ENCODE results near the gene SLC10A6. TPM values are rescaled to one million over a fixed set of nuclear protein-coding genes. Genes with fewer than 3 reads are reported as not detected.
"Not testable (repeated sequence)": the region's sequence is repeated elsewhere in the genome, so short reads cannot be mapped to it uniquely, and the experiment has no call there.

Gene SLC10A6
- total RNA-seq, 2 donors from 2014 or later, result 0.40 to 0.58 TPM

DNA sequence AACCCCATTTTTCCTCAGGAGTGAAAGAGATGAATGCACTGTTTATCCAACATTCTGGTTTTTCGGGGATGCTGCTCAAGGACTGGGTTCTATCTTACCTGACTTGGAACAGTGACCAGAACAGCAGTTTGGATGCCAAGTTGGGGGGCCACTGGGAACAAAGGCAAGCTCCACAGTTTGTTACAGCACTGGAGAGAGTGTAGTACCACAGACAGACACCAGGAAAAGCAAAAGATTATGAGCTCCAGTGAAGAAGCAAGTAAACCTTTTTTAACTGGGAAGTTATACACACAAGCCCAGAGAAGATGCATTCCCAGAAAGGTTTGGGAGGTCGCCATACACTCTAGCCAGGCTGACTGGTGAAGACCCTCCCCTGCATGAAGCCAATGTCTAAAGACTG lies 29.5 kb upstream of the SLC10A6 start:
- Histone ChIP-seq H3K27me3 (no peaks in the 10 kb centered on the region), H3K4me1 (no peaks in the 10 kb centered on the region), H3K4me3 (no peak overlapping the region), H3K9ac (ENCODE audit: low read depth in 2 of 2, low read length in 2 of 2) (no peak overlapping the region), H3K36me3 (no peaks in the 10 kb centered on the region), H3K27ac (no peak overlapping the region), H3K9me3 (no peaks in the 10 kb centered on the region)
- TF ChIP-seq, protein P1, sequence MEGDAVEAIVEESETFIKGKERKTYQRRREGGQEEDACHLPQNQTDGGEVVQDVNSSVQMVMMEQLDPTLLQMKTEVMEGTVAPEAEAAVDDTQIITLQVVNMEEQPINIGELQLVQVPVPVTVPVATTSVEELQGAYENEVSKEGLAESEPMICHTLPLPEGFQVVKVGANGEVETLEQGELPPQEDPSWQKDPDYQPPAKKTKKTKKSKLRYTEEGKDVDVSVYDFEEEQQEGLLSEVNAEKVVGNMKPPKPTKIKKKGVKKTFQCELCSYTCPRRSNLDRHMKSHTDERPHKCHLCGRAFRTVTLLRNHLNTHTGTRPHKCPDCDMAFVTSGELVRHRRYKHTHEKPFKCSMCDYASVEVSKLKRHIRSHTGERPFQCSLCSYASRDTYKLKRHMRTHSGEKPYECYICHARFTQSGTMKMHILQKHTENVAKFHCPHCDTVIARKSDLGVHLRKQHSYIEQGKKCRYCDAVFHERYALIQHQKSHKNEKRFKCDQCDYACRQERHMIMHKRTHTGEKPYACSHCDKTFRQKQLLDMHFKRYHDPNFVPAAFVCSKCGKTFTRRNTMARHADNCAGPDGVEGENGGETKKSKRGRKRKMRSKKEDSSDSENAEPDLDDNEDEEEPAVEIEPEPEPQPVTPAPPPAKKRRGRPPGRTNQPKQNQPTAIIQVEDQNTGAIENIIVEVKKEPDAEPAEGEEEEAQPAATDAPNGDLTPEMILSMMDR (IDR thresholded peaks at IDR 0.05), result no peak
- intact Hi-C loops (cut with DNase I), result no loop called here
- DNase-seq, result no peak

DNA sequence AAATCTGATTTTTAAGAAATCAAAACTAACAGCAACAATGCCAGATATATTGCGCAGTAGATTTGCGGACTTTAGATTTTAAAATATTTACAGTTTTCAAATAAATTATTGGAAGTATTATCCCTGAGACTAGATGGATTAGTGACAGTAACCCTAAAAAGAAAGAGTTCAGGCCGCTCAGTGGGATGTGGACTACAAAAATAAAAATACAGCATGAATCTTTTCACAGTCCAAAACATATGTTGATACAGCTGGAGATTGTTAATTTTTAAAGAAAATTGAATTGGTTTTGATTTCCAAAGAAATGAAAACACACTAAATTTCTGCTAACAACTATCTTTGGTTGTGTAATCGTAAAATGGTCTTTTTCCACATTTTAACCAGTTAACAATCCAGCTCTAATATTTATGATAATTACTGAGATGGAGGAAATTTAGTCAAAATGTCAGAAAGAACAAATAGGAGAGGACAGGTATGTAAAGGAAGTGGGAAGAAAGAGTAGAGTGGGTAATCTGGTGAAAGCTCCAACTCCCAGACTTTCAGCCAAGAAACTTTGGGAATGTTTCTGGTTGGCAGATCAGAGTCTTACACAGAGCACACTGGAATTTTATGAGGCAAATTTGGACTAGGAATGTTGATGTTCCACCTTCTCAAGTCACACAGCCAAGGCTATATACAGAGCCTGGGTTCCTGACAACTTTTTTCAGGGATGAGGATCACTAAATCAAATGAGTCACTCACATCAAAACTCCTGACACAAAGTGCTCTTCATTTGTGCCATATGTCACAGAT lies 27.9 kb upstream of the SLC10A6 start:
- TF ChIP-seq, protein P1 (IDR thresholded peaks at IDR 0.05), result no peak
- Histone ChIP-seq H3K9me3 (no peaks in the 10 kb centered on the region), H3K4me3 (no peak overlapping the region), H3K27me3 (no peaks in the 10 kb centered on the region), H3K36me3 (no peaks in the 10 kb centered on the region), H3K4me1 (no peaks in the 10 kb centered on the region), H3K27ac (no peak overlapping the region), H3K9ac (ENCODE audit: low read depth in 2 of 2, low read length in 2 of 2) (no peak overlapping the region)
- intact Hi-C loops (cut with DNase I), result no loop called here
- no peak for DNase-seq

- H3K9ac ChIP-seq (ENCODE audit: low read depth in 2 of 2, low read length in 2 of 2); DNase-seq; H3K36me3 ChIP-seq: not testable (repeated sequence)
Observed at GRCh38 chr4:86875436-86875835, 26.3 kb upstream of the SLC10A6 start.

GRCh38 chr4:86872135-86872534 lies 23.0 kb upstream of the SLC10A6 start:
- no peaks in the 10 kb centered on the region for H3K36me3 ChIP-seq
- no peak for DNase-seq
- H3K4me3 ChIP-seq, result no peak overlapping the region
- TF ChIP-seq, protein P1 (IDR thresholded peaks at IDR 0.05), result no peak
- H3K9me3 ChIP-seq, result no peaks in the 10 kb centered on the region
- no peaks in the 10 kb centered on the region for H3K4me1 ChIP-seq
- intact Hi-C loops (cut with DNase I), result no loop called here
- no peak overlapping the region for H3K9ac ChIP-seq (ENCODE audit: low read depth in 2 of 2, low read length in 2 of 2)
- no peaks in the 10 kb centered on the region for H3K27me3 ChIP-seq
- H3K27ac ChIP-seq, result no peak overlapping the region

More at GRCh38 chr4:86875436-86875835, 26.3 kb upstream of the SLC10A6 start:
- H3K27ac ChIP-seq; intact Hi-C loops (cut with DNase I); H3K4me1 ChIP-seq; H3K4me3 ChIP-seq; H3K9me3 ChIP-seq; H3K27me3 ChIP-seq: not testable (repeated sequence)

- H3K27ac ChIP-seq, result no peak overlapping the region
- H3K27me3 ChIP-seq, result no peaks in the 10 kb centered on the region
- H3K9me3 ChIP-seq, result no peaks in the 10 kb centered on the region
- intact Hi-C loops (cut with DNase I), result no loop called here
- no peaks in the 10 kb centered on the region for H3K4me1 ChIP-seq
- no peak overlapping the region for H3K9ac ChIP-seq (ENCODE audit: low read depth in 2 of 2, low read length in 2 of 2)
- TF ChIP-seq, protein P1 (IDR thresholded peaks at IDR 0.05), result no peak
- no peaks in the 10 kb centered on the region for H3K36me3 ChIP-seq
- H3K4me3 ChIP-seq, result no peak overlapping the region
- DNase-seq, result no peak
Observed at GRCh38 chr4:86870442-86871069, 21.4 kb upstream of the SLC10A6 start.

Data from colonic mucosa (tissue), 4 donors.